ENCODE results near the gene TES.
"Not testable (repeated sequence)": the region's sequence is repeated elsewhere in the genome, so short reads cannot be mapped to it uniquely, and the experiment has no call there.

Gene TES

DNA sequence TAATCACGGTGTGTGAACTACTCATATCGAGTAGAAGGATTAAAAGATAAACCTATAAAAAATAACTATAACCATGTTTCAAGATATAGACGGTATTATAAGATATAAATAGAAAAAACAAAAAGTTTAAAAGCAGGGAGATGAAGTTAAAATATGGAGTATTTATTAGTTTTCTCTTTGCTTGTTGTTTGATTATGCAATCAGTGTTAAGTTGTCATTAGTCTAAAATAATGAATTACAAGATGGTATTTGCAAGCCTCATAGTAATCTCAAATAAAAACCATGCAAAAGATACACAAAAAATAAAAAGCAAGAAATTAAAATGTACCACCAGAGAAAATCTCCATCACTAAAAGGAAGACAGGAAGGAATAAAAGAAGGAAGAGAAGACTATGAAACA, 83.3 kb downstream of the TES start:
- TF ChIP-seq, protein P1, sequence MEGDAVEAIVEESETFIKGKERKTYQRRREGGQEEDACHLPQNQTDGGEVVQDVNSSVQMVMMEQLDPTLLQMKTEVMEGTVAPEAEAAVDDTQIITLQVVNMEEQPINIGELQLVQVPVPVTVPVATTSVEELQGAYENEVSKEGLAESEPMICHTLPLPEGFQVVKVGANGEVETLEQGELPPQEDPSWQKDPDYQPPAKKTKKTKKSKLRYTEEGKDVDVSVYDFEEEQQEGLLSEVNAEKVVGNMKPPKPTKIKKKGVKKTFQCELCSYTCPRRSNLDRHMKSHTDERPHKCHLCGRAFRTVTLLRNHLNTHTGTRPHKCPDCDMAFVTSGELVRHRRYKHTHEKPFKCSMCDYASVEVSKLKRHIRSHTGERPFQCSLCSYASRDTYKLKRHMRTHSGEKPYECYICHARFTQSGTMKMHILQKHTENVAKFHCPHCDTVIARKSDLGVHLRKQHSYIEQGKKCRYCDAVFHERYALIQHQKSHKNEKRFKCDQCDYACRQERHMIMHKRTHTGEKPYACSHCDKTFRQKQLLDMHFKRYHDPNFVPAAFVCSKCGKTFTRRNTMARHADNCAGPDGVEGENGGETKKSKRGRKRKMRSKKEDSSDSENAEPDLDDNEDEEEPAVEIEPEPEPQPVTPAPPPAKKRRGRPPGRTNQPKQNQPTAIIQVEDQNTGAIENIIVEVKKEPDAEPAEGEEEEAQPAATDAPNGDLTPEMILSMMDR (IDR thresholded peaks at IDR 0.05; ENCODE audit: low read depth, low read length): no peak
- no peak overlapping the region for H3K4me3 ChIP-seq (ENCODE audit: low read depth, low read length)

DNA sequence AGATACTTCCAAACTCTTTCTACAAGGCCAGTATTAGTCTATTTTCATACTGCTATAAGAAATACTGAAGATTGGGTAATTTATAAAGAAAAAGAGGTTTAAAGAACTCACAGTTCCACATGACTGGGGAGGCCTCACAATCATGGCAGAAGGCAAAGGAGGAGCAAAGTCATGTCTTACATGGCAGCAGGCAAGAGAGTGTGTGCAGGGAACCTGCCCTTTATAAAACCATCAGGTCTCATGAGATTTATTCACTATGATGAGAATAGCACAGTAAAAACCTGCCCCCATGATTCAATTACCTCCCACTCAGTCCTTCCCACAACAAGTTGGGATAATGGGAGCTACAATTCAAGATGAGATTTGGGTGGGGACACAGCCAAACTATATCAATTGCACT, 85.6 kb downstream of the TES start:
- H3K4me3 ChIP-seq (ENCODE audit: low read depth, low read length): not testable (repeated sequence)

DNA sequence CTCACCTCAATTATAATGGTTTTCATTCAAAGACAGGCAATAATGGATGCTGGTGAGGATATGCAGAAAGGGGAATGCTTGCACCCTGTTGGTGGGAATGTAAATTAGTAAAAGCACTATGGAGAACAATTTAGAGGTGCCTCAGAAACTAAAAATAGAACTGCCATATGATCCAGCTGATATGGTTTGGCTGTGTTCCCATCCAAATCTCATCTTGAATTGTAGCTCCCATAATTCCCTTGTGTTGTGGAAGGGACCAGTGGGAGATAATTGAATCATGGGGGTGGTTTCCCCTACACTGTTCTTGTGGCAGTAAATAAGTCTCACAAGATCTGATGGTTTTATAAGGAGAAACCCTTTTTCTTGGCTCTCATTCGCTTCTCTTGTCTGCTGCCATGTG, 87.7 kb downstream of the TES start:
- TF ChIP-seq, protein P1 (IDR thresholded peaks at IDR 0.05; ENCODE audit: low read depth, low read length): no peak
- no peak overlapping the region for H3K4me3 ChIP-seq (ENCODE audit: low read depth, low read length)

DNA sequence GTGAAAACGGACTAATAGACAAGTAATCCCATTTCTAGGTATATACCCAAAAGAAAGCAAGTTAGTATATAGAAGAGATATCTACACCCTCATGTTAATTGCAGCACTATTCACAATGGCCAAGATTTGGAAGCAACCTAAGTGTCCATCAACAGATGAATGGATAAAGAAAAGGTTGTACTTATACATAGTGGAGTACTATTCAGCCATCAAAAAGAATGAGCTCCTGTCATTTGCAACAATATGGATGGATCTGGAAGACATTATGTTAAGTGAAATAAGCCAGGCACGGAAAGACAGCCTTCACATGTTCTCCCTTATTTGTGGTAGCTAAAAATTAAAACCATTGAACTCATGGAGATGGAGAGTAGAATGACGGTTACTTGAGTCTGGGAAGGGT, 88.2 kb downstream of the TES start:
- TF ChIP-seq, protein P1 (IDR thresholded peaks at IDR 0.05; ENCODE audit: low read depth, low read length): no peak
- no peak overlapping the region for H3K4me3 ChIP-seq (ENCODE audit: low read depth, low read length)

DNA sequence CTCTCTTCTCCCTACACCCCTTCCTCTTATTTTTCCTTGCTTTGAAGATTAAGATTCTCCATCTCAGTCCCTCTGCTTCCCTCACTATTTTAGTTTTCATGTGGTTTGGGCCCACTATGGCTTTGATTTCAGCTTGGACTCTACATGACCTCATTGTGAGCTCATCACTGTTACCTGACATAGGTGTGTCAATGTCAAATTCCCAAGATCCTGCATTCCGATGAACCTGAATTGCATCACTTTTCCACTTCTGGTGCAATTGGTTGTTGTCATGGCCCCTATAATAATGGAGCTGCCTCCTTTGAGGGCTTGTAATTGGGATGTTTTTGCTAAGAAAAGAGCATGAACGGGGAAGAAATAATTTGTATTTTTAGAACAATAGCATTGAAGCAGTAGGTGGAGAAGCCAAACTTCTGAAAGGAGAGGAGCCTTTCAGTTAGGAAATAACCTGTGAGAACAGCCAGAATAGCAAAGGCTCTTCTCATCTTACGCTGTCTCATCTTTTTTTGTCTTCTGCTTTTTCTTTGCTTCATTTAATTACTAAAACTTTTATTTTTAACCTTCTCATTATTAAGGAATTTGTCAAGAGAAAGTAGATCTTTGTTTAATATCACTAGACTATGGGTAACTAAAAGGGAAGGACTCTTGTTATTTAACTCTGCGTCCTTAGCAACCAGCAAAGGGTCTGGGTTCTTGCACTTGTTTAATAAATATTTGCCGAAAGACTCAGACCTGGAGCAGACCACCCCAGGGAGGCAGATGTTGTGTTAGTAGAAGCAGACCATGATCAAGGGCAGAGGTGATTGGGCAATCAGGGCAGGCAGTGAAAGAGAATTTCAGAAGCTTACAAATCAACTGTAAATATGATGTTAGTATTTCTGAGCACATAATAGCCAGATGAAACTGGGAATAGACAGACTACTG, 95.4 kb downstream of the TES start:
- H3K4me3 ChIP-seq (ENCODE audit: low read depth, low read length): no peak overlapping the region
- TF ChIP-seq, protein P1 (IDR thresholded peaks at IDR 0.05; ENCODE audit: low read depth, low read length): no peak

DNA sequence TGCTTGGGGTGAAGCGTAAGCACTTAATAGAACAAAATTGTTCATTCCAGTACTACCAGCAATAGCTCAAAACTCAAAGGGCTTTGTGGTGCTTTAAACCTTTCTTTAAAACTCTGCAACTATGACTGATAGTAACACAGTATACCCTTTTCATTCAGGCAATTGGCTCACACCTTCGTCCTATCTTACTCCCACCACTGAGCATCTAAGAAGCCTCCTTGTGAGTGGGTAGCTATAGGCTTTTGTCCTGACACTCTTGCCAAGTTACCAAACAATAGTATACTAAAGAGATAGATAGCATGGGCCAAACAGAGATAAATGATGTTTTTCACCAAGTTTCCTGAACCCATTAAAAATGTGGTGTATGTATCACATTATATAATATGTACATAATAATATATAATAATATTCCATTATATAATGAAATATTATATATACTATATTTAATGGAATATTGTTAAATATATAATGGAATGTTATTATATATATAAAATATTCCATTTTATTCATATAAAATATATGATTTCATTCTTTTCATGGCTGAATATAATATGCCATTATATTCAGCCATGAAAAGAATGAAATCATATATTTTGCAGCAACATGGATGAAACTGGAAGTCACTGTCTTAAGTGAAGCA, 96.2 kb downstream of the TES start:
- H3K4me3 ChIP-seq (ENCODE audit: low read depth, low read length): no peak overlapping the region
- TF ChIP-seq, protein P1 (IDR thresholded peaks at IDR 0.05; ENCODE audit: low read depth, low read length): no peak

DNA sequence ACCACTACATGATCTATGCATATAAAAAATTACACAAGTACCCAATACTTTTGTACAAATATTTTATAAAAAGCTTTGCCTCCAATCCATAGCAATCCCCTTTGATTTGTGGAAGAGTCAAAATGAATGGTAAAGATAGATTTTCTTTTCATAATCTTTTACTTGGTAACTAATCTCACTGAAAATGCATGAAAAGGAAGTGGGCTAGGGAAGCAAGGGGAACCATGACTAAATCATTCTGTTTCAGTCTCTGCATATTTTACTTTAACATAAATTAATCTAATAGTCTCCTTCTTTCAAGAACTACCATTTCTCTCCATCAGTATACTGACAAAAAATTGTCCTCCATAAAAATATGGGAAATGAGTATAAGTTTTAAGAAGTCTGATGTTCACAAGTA, 96.9 kb downstream of the TES start:
- H3K4me3 ChIP-seq (ENCODE audit: low read depth, low read length): no peak overlapping the region
- TF ChIP-seq, protein P1 (IDR thresholded peaks at IDR 0.05; ENCODE audit: low read depth, low read length): no peak

Data from WI38 (cell line).